Testis (tissue), 2 donors: Measurements from ENCODE around the gene MACROD1.

Source experiments
- POLR2A ChIP-seq: fragments of 450-650 bp; IDR thresholded peaks from one replicate; pipeline ENCODE4 v1.6.1; 2017; ENCODE audit warnings: antibody characterized with exemption, mild to moderate bottlenecking, moderate library complexity
- TF ChIP-seq, protein P1 (sequence below), 3 experiments: fragments of 450-650 bp in 2 of 3; fragments of 200-600 bp in 1 of 3; sonication (generic) in 1 of 3; IDR thresholded peaks; one replicate each; pipeline ENCODE4 v1.5.1; 2016 to 2019; ENCODE audit warnings: antibody characterized with exemption in 3 of 3, mild to moderate bottlenecking in 2 of 3, moderate library complexity in 1 of 3

DNA sequence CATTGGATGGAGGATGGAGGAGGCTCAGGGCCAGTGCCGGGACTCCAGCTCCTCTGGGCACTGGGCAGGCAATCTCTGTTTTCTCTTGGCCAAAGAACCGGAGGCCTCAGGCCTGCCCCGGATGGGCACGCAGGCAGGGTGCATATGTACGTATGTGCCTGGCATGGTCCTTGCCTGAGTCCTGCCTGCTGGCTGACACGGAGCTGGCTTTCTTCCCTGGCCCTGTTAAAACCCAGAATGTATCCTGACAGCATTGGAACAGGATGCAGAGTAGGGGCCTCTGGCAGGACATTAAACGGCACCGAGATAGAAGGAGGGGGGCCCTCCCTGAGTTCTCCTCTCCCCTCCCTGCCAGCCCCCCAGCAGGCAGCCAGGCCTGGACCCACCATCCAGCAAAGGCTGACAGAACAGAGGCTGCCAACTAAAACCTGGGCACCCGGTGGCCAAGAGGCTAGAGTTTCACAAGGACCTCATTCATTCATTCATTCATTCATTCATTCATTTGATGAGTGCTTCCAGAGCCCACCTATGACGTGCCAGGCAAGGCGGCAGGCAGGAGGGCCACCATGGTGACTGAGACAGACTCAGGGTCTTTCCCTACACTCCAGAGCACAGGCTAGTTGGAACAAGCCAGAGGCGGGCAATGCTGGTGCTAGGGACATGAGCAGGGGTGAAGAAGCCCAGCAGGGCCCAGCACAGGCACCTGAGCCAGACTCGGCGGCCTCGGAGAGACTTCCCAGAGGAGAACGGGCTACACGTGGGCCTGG, 101.4 kb downstream of the MACROD1 start:
- TF ChIP-seq, protein P1, sequence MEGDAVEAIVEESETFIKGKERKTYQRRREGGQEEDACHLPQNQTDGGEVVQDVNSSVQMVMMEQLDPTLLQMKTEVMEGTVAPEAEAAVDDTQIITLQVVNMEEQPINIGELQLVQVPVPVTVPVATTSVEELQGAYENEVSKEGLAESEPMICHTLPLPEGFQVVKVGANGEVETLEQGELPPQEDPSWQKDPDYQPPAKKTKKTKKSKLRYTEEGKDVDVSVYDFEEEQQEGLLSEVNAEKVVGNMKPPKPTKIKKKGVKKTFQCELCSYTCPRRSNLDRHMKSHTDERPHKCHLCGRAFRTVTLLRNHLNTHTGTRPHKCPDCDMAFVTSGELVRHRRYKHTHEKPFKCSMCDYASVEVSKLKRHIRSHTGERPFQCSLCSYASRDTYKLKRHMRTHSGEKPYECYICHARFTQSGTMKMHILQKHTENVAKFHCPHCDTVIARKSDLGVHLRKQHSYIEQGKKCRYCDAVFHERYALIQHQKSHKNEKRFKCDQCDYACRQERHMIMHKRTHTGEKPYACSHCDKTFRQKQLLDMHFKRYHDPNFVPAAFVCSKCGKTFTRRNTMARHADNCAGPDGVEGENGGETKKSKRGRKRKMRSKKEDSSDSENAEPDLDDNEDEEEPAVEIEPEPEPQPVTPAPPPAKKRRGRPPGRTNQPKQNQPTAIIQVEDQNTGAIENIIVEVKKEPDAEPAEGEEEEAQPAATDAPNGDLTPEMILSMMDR (IDR thresholded peaks at IDR 0.05): no peak
- TF ChIP-seq POLR2A: no peak
